GM12873 (cell line): ENCODE measurements around the gene PGS1.

ENCODE experiments used
- TF ChIP-seq, protein P1 (sequence below): IDR thresholded peaks from 2 replicates; pipeline ENCODE4 v1.5.1; 2012; ENCODE audit warnings: low read depth, mild to moderate bottlenecking, moderate library complexity, low read length, control low read depth; ENCODE audit not compliant: insufficient read depth; ENCODE audit errors: missing control alignments

The PGS1 gene

DNA sequence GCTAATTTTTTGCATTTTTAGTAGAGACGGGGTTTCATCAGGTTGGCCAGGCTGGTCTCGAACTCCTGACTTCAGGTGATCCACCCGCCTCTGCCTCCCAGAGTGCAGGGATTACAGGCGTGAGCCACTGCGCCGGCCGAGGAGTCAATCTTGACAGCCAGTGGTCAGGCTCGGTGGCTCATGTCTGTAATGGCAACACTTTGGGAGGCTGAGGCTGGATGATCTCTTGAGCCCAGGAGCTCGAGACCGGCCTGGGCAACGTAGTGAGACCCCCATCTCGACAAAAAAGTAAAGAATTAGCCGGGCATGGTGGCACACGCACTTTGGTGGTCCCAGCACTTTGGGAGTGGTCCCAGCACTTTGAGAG lies 608 bp upstream of the PGS1 start:
- TF ChIP-seq, protein P1, sequence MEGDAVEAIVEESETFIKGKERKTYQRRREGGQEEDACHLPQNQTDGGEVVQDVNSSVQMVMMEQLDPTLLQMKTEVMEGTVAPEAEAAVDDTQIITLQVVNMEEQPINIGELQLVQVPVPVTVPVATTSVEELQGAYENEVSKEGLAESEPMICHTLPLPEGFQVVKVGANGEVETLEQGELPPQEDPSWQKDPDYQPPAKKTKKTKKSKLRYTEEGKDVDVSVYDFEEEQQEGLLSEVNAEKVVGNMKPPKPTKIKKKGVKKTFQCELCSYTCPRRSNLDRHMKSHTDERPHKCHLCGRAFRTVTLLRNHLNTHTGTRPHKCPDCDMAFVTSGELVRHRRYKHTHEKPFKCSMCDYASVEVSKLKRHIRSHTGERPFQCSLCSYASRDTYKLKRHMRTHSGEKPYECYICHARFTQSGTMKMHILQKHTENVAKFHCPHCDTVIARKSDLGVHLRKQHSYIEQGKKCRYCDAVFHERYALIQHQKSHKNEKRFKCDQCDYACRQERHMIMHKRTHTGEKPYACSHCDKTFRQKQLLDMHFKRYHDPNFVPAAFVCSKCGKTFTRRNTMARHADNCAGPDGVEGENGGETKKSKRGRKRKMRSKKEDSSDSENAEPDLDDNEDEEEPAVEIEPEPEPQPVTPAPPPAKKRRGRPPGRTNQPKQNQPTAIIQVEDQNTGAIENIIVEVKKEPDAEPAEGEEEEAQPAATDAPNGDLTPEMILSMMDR, result no peak

DNA sequence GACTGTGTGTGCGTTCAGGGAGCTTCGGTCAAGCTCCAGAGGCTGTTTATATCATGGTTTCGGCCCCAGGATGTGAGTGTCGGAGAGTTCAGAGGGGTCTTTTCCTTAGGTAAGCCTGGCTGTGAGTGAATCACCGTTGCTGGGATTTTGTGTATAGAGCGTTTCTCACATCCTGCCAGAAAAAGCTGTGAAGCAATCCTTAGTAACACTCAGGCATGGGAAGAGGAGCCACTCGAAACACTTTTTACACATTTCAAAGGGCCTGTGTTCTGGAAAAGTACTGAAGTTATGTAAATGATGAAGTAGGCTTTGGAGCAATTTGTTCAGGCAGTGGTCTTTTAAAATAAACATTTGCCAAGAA lies 662 bp downstream of the PGS1 start:
- TF ChIP-seq, protein P1, result no peak

DNA sequence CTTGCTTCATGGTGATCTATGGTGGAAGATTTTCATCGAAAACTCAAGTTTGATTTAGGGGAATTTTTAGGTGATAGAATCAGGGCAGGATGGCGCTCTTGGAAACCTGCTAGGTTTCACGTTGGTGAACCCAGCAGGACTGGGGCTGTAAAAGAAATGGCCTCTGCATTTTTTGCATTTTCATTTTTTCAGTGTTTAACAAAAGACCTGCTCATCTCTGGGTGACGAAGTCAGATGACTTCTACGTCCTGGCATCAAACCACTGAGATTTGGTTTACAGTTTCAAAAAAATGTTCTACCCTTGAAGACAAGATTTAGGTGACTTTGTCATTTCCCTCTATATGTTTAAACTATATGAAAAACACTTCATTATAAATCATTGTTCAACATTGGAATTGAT lies 1.9 kb downstream of the PGS1 start:
- TF ChIP-seq, protein P1, result no peak

DNA sequence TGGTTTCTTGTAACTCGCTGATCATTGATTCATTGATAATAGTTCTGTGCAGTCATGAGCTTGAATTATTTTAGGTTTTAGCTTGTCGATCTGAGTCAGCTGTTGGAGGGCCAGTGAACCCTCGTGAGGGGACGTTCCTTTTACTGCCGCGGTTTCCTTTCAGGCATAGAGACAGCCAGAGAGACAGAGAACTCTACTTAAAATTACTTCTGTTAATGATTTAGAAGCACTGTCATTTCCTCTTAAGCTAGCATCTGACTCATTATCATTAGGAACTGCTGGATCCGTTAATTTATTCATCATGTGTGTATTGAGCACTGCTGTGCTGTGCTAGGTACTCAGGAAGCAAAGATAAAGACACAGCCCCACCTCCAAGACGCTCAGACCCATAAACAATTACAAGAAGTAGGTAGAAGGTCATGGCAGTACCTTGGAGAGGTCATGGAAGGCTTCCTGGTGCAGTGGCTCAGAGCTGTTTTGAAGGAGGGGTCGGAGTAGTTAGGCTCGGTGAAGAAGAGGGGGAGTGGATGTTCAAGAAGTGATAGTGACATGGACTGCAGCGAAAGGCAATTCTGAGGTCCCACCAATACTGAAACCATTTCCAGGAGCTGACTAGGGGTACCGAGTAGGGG lies 3.3 kb downstream of the PGS1 start:
- TF ChIP-seq, protein P1, result no peak

DNA sequence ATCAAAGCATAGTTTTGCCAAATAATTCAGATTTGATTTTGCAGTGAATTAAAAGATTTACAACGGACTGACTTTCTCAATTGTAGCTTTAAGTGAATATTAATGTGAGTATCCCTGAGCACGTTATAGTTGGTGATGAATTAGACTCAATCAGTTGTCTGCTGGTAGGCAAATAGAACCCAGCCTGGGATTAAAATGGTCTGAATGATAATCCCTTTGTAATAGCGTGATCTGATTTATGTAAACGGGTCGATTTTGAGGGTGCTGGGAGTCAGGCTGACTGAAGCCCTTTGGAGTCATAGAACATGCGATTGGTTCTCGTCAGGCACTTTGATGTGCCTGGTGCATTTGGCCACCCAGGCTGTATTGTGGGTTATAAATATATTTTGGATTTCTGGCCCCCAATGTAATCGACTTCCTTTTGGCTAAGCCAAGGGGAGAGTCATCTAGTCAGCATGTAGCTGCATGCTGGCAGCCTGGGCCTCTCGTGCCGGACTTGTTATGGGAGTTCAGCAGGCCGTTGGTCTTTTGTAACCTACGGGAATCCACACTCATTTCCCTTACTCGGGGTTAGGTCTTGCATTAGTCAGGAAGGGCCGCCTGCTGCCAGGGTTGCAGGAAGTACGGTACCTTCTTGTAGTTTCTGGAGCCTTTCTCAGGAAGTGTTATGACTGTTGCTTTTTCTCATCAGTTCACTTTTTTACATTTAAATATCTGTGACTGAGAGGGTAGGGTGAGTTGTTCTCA lies 5.4 kb downstream of the PGS1 start:
- TF ChIP-seq, protein P1, result no peak

DNA sequence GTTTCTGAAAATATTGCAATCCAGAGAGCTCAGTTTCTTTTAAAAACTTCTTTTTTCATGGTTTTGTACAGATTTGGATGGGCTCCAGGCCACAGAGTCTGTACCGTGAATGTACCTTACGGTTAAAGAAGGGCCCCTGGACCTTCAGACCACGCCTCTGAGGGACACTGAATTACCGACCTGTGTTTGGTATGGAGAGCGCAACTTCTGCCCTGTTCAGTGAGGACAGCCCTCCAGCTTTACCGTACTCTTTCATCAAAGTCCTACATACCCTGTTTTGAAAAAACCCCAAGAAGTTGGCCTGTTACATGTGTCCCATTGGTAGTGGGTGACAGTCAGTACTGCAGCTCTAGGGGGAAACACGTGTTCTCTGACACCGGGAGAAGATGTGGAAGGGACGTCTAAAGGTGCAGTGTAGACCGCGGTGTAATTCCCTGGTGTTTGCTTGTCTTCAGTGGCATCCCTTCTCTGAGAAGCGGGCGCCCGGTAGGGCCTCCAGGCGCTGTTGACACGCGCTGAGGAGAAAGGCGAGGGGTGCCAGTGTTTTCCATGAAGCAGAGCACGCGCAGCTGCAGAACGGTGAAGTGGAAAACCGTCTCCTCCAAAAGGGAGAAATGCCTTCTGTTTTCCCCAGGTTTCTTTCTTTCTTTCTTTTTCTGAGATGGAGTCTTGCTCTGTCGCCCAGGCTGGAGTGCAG lies 6.2 kb downstream of the PGS1 start:
- TF ChIP-seq, protein P1, result no peak

DNA sequence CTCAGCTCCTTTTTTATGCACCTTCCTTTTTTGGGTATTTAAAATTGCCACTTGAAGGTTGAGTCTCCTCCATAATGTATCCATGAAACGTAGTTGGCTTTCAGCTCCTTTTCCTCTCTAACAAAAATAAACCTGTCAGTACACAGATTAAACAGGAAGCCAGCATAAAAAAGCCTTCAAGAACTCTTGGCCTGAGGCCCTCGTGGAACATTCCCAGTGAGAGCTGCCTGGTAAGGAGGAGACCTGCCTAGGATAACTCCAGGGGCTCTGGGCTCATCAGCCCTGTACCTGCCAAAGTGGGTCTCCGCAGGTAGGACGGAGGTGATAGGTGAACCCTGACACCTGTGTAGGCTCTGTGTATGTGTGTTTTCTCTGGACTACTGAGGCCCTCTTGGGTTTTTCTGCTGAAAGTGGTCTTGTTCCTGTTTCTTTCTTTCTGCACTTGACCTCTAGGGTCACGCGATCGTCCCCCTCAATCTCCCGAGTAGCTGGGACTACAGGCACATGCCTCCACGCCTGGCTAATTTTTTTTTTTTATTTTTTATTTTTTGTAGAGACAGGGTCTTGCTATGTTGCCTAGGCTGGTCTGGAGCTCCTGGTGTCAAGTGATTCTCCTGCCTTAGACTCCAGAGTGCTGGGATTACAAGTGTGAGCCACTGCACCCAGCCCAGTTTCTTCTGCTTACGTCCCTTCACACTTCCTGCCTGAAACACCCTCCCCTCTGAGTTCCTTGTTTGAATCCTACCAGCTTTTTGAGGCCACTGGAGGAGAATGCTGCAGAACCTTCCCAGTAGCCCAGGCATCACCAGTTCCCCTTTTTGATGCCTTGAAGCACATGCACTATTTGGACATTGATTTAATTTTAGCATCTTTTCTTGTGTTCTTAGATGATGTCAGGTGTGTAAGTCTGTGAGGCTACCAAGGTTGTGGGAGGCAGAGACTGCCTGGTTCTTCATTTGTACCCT lies 9.8 kb downstream of the PGS1 start:
- TF ChIP-seq, protein P1, result no peak
